BJ (cell line): ENCODE data around the gene GAB3. TPM values are rescaled to one million over a fixed set of nuclear protein-coding genes. Genes with fewer than 3 reads are reported as not detected.
"Not testable (repeated sequence)": the region's sequence is repeated elsewhere in the genome, so short reads cannot be mapped to it uniquely, and the experiment has no call there.

ENCODE experiments used
- CTCF ChIA-PET: fragments of 350-600 bp; formaldehyde crosslinking; extraction: SDS; loops from one replicate; lab custom pipeline; 2021; ENCODE audit warnings: antibody characterized with exemption, inconsistent platforms; lab: Yijun Ruan, JAX
- POLR2A ChIA-PET: fragments of 300-600 bp; sonication (Branson Sonifier 250); formaldehyde crosslinking; extraction: SDS; loops from one replicate; lab custom pipeline; 2021; ENCODE audit warnings: antibody characterized with exemption; lab: Charles Lee
- DNase-seq: peaks from one replicate; pipeline ENCODE4 v3.0.0-alpha.2; 2011; ENCODE audit warnings: low read depth
- H3K27me3 ChIP-seq: 2 replicates; pipeline ENCODE4 v1.6.0; 2011; ENCODE audit warnings: low read length; ENCODE audit not compliant: control insufficient read depth, insufficient read depth
- H3K36me3 ChIP-seq: 2 replicates; pipeline ENCODE4 v1.5.1; 2011; ENCODE audit warnings: low read length; ENCODE audit not compliant: control insufficient read depth, insufficient read depth
- H3K4me3 ChIP-seq: 2 replicates; pipeline ENCODE4 v1.5.1; 2011; ENCODE audit warnings: low read depth, mild to moderate bottlenecking, control low read depth, low read length
- polyA plus RNA-seq: library from polyadenylated mRNA; depleted of rRNA; stranded (reverse); fragments of >200 nt; gene quantifications from 2 replicates; pipeline ENCODE4 v1.2.3, GENCODE V29; 2011; rRNA removed
- small RNA-seq: library from RNA; depleted of rRNA; stranded (forward); fragments of <200 nt; gene quantifications from one replicate; pipeline ENCODE3, GENCODE V24; 2012; ENCODE audit warnings: low replicate concordance, low read depth; ENCODE audit not compliant: insufficient read length

The GAB3 gene
- polyA plus RNA-seq, 1 experiment = 0.82 TPM

DNA sequence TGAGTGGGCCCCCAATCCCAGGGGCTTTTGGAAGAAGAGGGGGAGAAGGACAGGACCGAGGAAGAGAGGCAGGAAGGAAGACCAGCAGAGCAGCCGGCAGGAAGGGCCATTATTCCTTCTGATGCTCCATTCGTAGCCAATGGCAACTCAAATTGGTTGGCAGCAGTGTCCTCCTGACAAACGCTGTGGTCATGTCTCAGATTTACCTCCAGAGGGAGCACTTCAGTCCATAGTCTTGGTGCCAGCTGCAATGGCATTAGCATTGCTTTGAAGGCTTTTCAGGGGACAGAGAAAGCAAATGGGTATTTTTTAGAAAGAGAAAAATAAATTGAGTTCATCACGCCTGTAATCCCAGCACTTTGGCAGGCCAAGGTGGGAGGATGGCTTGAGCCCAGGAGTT lies 121.9 kb downstream of the GAB3 start:
- H3K36me3 ChIP-seq, H3K27me3 ChIP-seq, CTCF ChIA-PET, POLR2A ChIA-PET, H3K4me3 ChIP-seq, DNase-seq: not testable (repeated sequence)

Small RNA genes lying within 50 kb of the gene (small RNA-seq; reads per million reads assigned to genes)
- not detected for gene SNORA36A

Other genes starting within 250 kb of the GAB3 start
- gene FAM3A, start 234.8 kb downstream of the GAB3 start, polyA plus RNA-seq = 17.3 and 34.8 TPM in 2 replicates
- gene G6PD, start 204.2 kb downstream of the GAB3 start, polyA plus RNA-seq = 57.7 and 157 TPM in 2 replicates
- gene IKBKG, start 203.5 kb downstream of the GAB3 start, polyA plus RNA-seq = 22.6 and 38.8 TPM in 2 replicates
- not detected in 2 replicates for gene CTAG1A, start 165.9 kb downstream of the GAB3 start, polyA plus RNA-seq
- gene CTAG1B, start 131.8 kb downstream of the GAB3 start, polyA plus RNA-seq = not detected in 2 replicates
- gene CTAG2, start 97.5 kb downstream of the GAB3 start, polyA plus RNA-seq = not detected in 2 replicates
- 31.5 and 33.7 TPM in 2 replicates for gene DKC1, start 11.8 kb upstream of the GAB3 start, polyA plus RNA-seq
- gene MPP1, start 54.4 kb upstream of the GAB3 start, polyA plus RNA-seq = 14.2 and 14.7 TPM in 2 replicates
- gene SMIM9, start 83.6 kb upstream of the GAB3 start, polyA plus RNA-seq = not detected in 2 replicates
- gene F8A1, start 135.3 kb upstream of the GAB3 start, polyA plus RNA-seq = 6.5 and 7.1 TPM in 2 replicates